GM13976 (cell line): Measurements from ENCODE around the gene CELF2.

Experiments used
- DNase-seq: peaks from one replicate; pipeline ENCODE4 v3.0.0; 2012; ENCODE audit warnings: low spot score
- CTCF ChIP-seq: IDR thresholded peaks from 2 replicates; pipeline ENCODE4 v1.5.1; 2012; ENCODE audit warnings: borderline replicate concordance, mild to moderate bottlenecking; ENCODE audit not compliant: insufficient read depth; ENCODE audit errors: extremely low read depth, missing control alignments, control extremely low read depth
- in situ Hi-C: fragments of 300-500 bp; cut with MboI; formaldehyde crosslinking; loops from one replicate; pipeline ENCODE4 v1.12.0; 2022; ENCODE audit warnings: low sequenced_read_pairs, mixed read lengths, inconsistent platforms; ENCODE audit not compliant: unreplicated experiment

The CELF2 gene

GRCh38 chr10:11009471-11010308, 8.0 kb upstream of the CELF2 start:
- DNase-seq = no peak
- in situ Hi-C loops = no loop called here
- no peak for TF ChIP-seq CTCF

GRCh38 chr10:11010582-11010981, 7.1 kb upstream of the CELF2 start:
- in situ Hi-C loops = no loop called here

GRCh38 chr10:11011436-11011835, 6.2 kb upstream of the CELF2 start:
- DNase-seq = no peak
- TF ChIP-seq CTCF = no peak
- in situ Hi-C loops = no loop called here

More at GRCh38 chr10:11010582-11010981, 7.1 kb upstream of the CELF2 start:
- TF ChIP-seq CTCF = no peak
- no peak for DNase-seq

GRCh38 chr10:11011984-11012383, 5.7 kb upstream of the CELF2 start:
- DNase-seq = no peak
- TF ChIP-seq CTCF = no peak
- in situ Hi-C loops = no loop called here

- DNase-seq = no peak
- TF ChIP-seq CTCF = no peak
- in situ Hi-C loops = no loop called here
Observed at GRCh38 chr10:11012421-11013295, 5.0 kb upstream of the CELF2 start.

GRCh38 chr10:11013836-11014235, 3.8 kb upstream of the CELF2 start:
- no peak for DNase-seq
- no peak for TF ChIP-seq CTCF
- in situ Hi-C loops = no loop called here
